Brain microvascular endothelial cell (primary cell): ENCODE measurements around the gene COL5A1.

ENCODE experiments used
- DNase-seq: peaks from one replicate; pipeline ENCODE4 v3.0.0-alpha.2; 2020
- H3K27ac ChIP-seq: fragments of 250-450 bp; sonication (Bioruptor Pico); 2 replicates; pipeline ENCODE4 v1.5.1; 2020; ENCODE audit warnings: mild to moderate bottlenecking, moderate library complexity
- H3K27me3 ChIP-seq: fragments of 250-450 bp; sonication (Bioruptor Pico); replicated peaks from 2 replicates; pipeline ENCODE4 v1.5.1; 2020; ENCODE audit warnings: mild to moderate bottlenecking
- H3K36me3 ChIP-seq: fragments of 250-450 bp; sonication (Bioruptor Pico); replicated peaks from 2 replicates; pipeline ENCODE4 v1.5.1; 2020; ENCODE audit warnings: mild to moderate bottlenecking
- H3K4me3 ChIP-seq: 2 replicates; pipeline ENCODE4 v1.5.1; 2011; ENCODE audit warnings: low read depth, mild to moderate bottlenecking, control low read depth, low read length, moderate library complexity
- CTCF ChIP-seq: IDR thresholded peaks from 2 replicates; pipeline ENCODE4 v1.5.1; 2011; ENCODE audit warnings: low read depth, mild to moderate bottlenecking, moderate library complexity, low read length, control low read depth, inconsistent platforms; ENCODE audit errors: missing control alignments
- in situ Hi-C: cut with HindIII; loops from 2 replicates; pipeline ENCODE4 v1.10.0; 2017; ENCODE audit warnings: low sequenced_read_pairs, low pct_ligation_motif_present

COL5A1 gene

GRCh38 chr9:134623258-134624066 is 18.1 kb upstream of the COL5A1 start:
- H3K27ac ChIP-seq: no peak overlapping the region
- no peaks in the 10 kb centered on the region for H3K27me3 ChIP-seq
- no peak overlapping the region for H3K4me3 ChIP-seq
- DNase-seq: no peak
- TF ChIP-seq CTCF: no peak
- in situ Hi-C loops: no loop called here
- no peaks in the 10 kb centered on the region for H3K36me3 ChIP-seq

GRCh38 chr9:134624137-134624591 is 17.4 kb upstream of the COL5A1 start:
- no peaks in the 10 kb centered on the region for H3K36me3 ChIP-seq
- in situ Hi-C loops: no loop called here
- no peaks in the 10 kb centered on the region for H3K27me3 ChIP-seq
- no peak for DNase-seq
- H3K27ac ChIP-seq: peak overlapping the region; percentile 87
- H3K4me3 ChIP-seq: no peak overlapping the region
- TF ChIP-seq CTCF: no peak

- H3K27ac ChIP-seq: peak overlapping the region; percentile 87
- no peak overlapping the region for H3K4me3 ChIP-seq
- DNase-seq: peak; percentile 85
- no peak for TF ChIP-seq CTCF
- in situ Hi-C loops: loop anchor here (25.0 kb wide), 1 partner anchor 137 kb away; no protein-coding TSS in a partner anchor
- H3K36me3 ChIP-seq: no peaks in the 10 kb centered on the region
- no peaks in the 10 kb centered on the region for H3K27me3 ChIP-seq
Measured at GRCh38 chr9:134624621-134625181, 16.9 kb upstream of the COL5A1 start.

GRCh38 chr9:134625361-134626068 is 16.1 kb upstream of the COL5A1 start:
- TF ChIP-seq CTCF: no peak
- Histone ChIP-seq H3K36me3 (no peaks in the 10 kb centered on the region), H3K27me3 (no peaks in the 10 kb centered on the region), H3K4me3 (no peak overlapping the region), H3K27ac (peak overlapping the region; percentile 87)
- DNase-seq: peak; percentile 61
- in situ Hi-C loops: loop anchor here (25.0 kb wide), 1 partner anchor 138 kb away; no protein-coding TSS in a partner anchor

- Histone ChIP-seq H3K4me3 (no peak overlapping the region), H3K36me3 (no peaks in the 10 kb centered on the region), H3K27me3 (no peaks in the 10 kb centered on the region), H3K27ac (peak overlapping the region; percentile 87)
- no peak for DNase-seq
- in situ Hi-C loops: loop anchor here (25.0 kb wide), 1 partner anchor 139 kb away; no protein-coding TSS in a partner anchor
- no peak for TF ChIP-seq CTCF
Measured at GRCh38 chr9:134626069-134626423, 15.6 kb upstream of the COL5A1 start.
